Measurements from ENCODE around the gene LAMP1.

Gene LAMP1

GRCh38 chr13:113353254-113353653 is 56.2 kb downstream of the LAMP1 start:
- no peaks in the 10 kb centered on the region for H3K4me1 ChIP-seq
- no peaks in the 10 kb centered on the region for H3K27me3 ChIP-seq
- H3K9me3 ChIP-seq: peaks cover 6% of the 10 kb centered on the region
- no peak overlapping the region for H3K9ac ChIP-seq
- no peak overlapping the region for H3K4me2 ChIP-seq
- no peak overlapping the region for H3K4me3 ChIP-seq
- H4K20me1 ChIP-seq: no peaks in the 10 kb centered on the region
- no peak overlapping the region for H3K27ac ChIP-seq
- peaks cover 8% of the 10 kb centered on the region; the same call in 1 of the 2 replicates for H3K36me3 ChIP-seq
- no peak for TF ChIP-seq Cebpa-rat (IDR thresholded peaks at IDR 0.05)

DNA sequence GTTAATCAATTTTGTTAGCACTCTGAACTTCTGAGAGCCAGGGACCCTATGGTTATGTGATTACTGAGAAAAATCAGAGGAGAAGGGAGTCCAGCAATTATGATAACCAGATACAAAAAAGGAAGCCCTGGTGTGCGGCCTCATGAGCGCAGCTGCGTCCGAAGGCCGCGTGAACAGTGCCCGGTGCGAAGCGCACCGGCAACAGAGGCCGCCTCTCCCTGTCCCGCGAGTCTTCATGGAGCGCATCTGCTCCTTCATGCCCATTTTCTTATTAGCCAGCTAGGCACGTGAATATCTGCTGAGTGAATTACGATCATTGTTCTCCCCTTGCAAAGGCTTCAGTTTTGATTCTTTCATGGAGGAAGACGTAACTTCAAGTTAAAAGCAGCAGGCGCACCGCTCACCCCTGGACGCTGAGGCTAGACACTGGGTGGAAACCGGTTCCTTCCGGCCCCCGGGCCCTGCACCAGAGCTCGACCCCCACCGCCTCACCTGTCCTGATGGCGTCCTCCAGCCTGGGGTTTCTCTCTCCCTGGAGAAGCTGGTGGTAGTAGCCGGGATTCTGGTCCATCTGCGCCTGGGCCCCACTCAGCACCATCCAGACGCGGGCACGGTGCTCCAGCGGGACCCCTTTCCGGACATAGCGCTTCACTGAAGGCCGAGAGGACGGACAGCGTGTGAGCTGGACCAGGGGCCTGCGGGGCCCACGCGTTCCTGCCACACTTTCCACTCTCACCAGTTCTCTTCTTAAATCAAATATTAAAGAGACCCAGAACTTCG is 58.0 kb downstream of the LAMP1 start:
- Histone ChIP-seq H3K4me1 (no peaks in the 10 kb centered on the region), H3K4me2 (no peak overlapping the region), H3K36me3 (no peaks in the 10 kb centered on the region), H3K9me3 (no peaks in the 10 kb centered on the region), H3K27me3 (peaks cover 10% of the 10 kb centered on the region; the same call in 1 of the 2 replicates), H3K4me3 (no peak overlapping the region), H3K9ac (no peak overlapping the region), H4K20me1 (no peaks in the 10 kb centered on the region), H3K27ac (no peak overlapping the region)
- TF ChIP-seq Cebpa-rat (IDR thresholded peaks at IDR 0.05): no peak

GRCh38 chr13:113355621-113356020 is 58.6 kb downstream of the LAMP1 start:
- H3K27ac ChIP-seq: no peak overlapping the region
- H3K9me3 ChIP-seq: no peaks in the 10 kb centered on the region
- no peaks in the 10 kb centered on the region for H4K20me1 ChIP-seq
- H3K4me2 ChIP-seq: no peak overlapping the region
- no peak overlapping the region for H3K9ac ChIP-seq
- no peak for TF ChIP-seq Cebpa-rat (IDR thresholded peaks at IDR 0.05)
- H3K27me3 ChIP-seq: peaks cover 16% of the 10 kb centered on the region; the same call in 1 of the 2 replicates
- H3K4me3 ChIP-seq: no peak overlapping the region
- no peaks in the 10 kb centered on the region for H3K4me1 ChIP-seq
- no peaks in the 10 kb centered on the region for H3K36me3 ChIP-seq

DNA sequence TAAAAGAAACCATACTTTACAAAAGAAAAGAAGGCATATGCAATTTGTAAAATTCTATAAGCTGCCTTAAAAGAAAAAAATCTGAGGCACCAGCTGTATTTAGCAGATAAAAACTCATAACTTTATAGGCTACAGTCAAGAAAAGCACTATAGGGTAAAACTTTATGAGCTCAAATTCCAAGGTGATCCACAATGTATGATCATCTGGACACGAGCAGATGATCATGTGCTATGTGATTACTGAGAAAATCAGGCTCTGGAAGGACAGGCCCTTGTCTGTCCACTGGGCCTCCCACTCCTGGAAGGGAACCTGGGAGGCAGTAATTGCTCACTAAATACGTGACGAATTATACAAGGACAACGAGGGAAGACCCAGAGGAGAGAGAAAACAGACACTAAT is 59.6 kb downstream of the LAMP1 start:
- H3K27me3 ChIP-seq: peaks cover 26% of the 10 kb centered on the region
- no peak overlapping the region for H3K4me2 ChIP-seq
- no peaks in the 10 kb centered on the region for H3K4me1 ChIP-seq
- H3K4me3 ChIP-seq: no peak overlapping the region
- no peaks in the 10 kb centered on the region for H4K20me1 ChIP-seq
- no peak overlapping the region for H3K9ac ChIP-seq
- TF ChIP-seq Cebpa-rat (IDR thresholded peaks at IDR 0.05): no peak
- no peak overlapping the region for H3K27ac ChIP-seq
- no peaks in the 10 kb centered on the region for H3K36me3 ChIP-seq
- no peaks in the 10 kb centered on the region for H3K9me3 ChIP-seq

GRCh38 chr13:113357529-113357928 is 60.5 kb downstream of the LAMP1 start:
- Histone ChIP-seq H3K4me3 (no peak overlapping the region), H3K27me3 (peaks cover 35% of the 10 kb centered on the region), H3K36me3 (no peaks in the 10 kb centered on the region), H3K9ac (no peak overlapping the region), H3K27ac (no peak overlapping the region), H4K20me1 (no peaks in the 10 kb centered on the region), H3K4me1 (no peaks in the 10 kb centered on the region), H3K4me2 (no peak overlapping the region), H3K9me3 (no peaks in the 10 kb centered on the region)
- no peak for TF ChIP-seq Cebpa-rat (IDR thresholded peaks at IDR 0.05)

- TF ChIP-seq Cebpa-rat (IDR thresholded peaks at IDR 0.05): no peak
- Histone ChIP-seq H4K20me1 (no peaks in the 10 kb centered on the region), H3K4me3 (no peak overlapping the region), H3K4me2 (no peak overlapping the region), H3K36me3 (no peaks in the 10 kb centered on the region), H3K27me3 (peaks cover 47% of the 10 kb centered on the region), H3K4me1 (0 out of 2 replicates have a peak, but pooled peaks cover 8% of the 10 kb centered on the region), H3K9ac (no peak overlapping the region), H3K9me3 (no peaks in the 10 kb centered on the region), H3K27ac (no peak overlapping the region)
These were observed 61.7 kb downstream of the LAMP1 start for GRCh38 chr13:113358653-113359190.

DNA sequence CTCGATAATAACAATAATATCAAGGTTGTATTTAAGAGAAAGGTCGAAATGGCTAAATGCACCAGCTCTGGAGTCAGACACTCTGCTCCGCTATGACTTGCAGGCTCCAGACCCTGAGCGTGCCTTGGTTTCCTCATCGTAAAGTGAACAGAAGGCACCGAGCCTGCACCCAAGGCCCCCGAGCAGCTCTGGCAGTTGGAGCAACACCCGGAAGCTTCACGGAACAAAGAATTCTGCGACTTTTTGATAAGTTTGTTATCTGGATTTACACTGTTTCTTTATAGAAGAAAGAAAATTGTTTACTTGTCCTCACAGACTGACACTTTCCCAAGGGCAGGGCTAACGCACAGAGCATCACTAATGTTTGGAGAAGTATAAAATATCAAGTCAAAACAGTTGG is 62.5 kb downstream of the LAMP1 start:
- no peak overlapping the region for H3K4me3 ChIP-seq
- peaks cover 51% of the 10 kb centered on the region for H3K27me3 ChIP-seq
- no peak for TF ChIP-seq Cebpa-rat (IDR thresholded peaks at IDR 0.05)
- no peak overlapping the region for H3K9ac ChIP-seq
- no peak overlapping the region for H3K4me2 ChIP-seq
- no peaks in the 10 kb centered on the region for H3K36me3 ChIP-seq
- H4K20me1 ChIP-seq: no peaks in the 10 kb centered on the region
- H3K27ac ChIP-seq: no peak overlapping the region
- peaks cover 11% of the 10 kb centered on the region; the same call in 1 of the 2 replicates for H3K4me1 ChIP-seq
- H3K9me3 ChIP-seq: no peaks in the 10 kb centered on the region

DNA sequence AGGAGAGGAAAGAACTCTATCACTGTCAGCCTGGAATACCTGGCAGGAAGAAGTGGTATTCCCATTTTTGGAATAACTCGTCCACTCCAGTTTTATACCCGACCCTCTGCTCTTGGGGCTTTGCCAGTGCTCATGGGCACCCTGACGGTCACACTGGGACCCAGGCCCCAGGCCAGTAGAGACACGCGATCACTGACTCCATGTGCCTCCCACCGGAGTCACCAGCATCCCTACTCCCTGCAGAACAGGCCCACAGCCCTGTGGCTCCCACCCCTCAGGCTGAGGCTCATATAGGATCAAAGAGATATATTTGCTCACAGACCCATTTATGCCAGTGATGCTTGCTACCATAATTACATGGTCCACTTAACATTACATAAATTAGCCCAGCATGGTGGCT is 63.4 kb downstream of the LAMP1 start:
- no peak overlapping the region for H3K27ac ChIP-seq
- H3K36me3 ChIP-seq: no peaks in the 10 kb centered on the region
- H4K20me1 ChIP-seq: no peaks in the 10 kb centered on the region

GRCh38 chr13:113361406-113361805 is 64.4 kb downstream of the LAMP1 start:
- Histone ChIP-seq H3K9ac (no peak overlapping the region), H3K9me3 (no peaks in the 10 kb centered on the region), H4K20me1 (no peaks in the 10 kb centered on the region), H3K36me3 (no peaks in the 10 kb centered on the region), H3K4me2 (no peak overlapping the region), H3K27ac (no peak overlapping the region), H3K27me3 (peaks cover 52% of the 10 kb centered on the region), H3K4me1 (peaks cover 17% of the 10 kb centered on the region; the same call in 1 of the 2 replicates), H3K4me3 (no peak overlapping the region)
- no peak for TF ChIP-seq Cebpa-rat (IDR thresholded peaks at IDR 0.05)

More for the DNA sequence above, 63.4 kb downstream of the LAMP1 start:
- Histone ChIP-seq H3K4me1 (peaks cover 17% of the 10 kb centered on the region; the same call in 1 of the 2 replicates), H3K9ac (no peak overlapping the region), H3K4me3 (no peak overlapping the region), H3K27me3 (peaks cover 52% of the 10 kb centered on the region), H3K4me2 (no peak overlapping the region), H3K9me3 (no peaks in the 10 kb centered on the region)
- no peak for TF ChIP-seq Cebpa-rat (IDR thresholded peaks at IDR 0.05)

DNA sequence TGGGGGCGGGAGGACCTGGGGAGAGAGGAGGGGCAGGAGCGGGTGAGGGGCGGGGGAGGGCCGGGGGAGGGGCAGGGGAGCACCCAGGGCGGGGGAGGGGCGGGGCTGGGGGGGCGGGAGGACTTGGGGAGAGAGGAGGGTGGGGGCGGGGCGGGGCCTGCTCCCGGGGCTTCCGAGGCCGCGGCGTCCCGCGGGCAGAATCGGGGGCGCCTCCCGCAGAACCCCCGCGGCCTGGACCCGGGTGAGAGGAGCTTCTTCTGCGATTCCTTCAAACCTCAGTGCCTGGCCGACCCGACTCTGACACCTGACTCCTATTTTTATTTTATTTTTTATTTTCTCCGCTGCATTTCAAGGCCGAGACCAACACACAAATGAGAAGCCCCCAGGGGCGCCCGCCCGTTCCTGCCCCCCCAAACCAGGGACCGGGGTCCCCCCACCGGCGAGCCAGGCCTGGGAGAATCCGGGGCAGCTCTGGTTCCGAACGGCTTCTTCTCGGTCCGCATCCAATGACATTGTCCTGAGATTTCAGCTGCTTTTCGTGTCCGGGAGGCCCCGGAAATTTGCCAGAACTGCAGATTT is 67.4 kb downstream of the LAMP1 start:
- H3K9ac ChIP-seq: 0 out of 2 replicates have a peak overlapping the region, but pooled peaks have one; percentile 15
- H3K27me3 ChIP-seq: peaks cover 48% of the 10 kb centered on the region
- no peak for TF ChIP-seq Cebpa-rat (IDR thresholded peaks at IDR 0.05)
- peak overlapping the region; percentile 18; the same call in 1 of the 2 replicates for H3K27ac ChIP-seq
- H3K36me3 ChIP-seq: no peaks in the 10 kb centered on the region
- no peaks in the 10 kb centered on the region for H4K20me1 ChIP-seq
- peaks cover 17% of the 10 kb centered on the region; the same call in 1 of the 2 replicates for H3K4me1 ChIP-seq
- peak overlapping the region; percentile 54 for H3K4me3 ChIP-seq
- H3K9me3 ChIP-seq: no peaks in the 10 kb centered on the region
- H3K4me2 ChIP-seq: peak overlapping the region; percentile 67
